HG03103 (cell line): ENCODE results near the gene GREB1L.
"Not testable (repeated sequence)": the region's sequence is repeated elsewhere in the genome, so short reads cannot be mapped to it uniquely, and the experiment has no call there.

Experiments used
- ATAC-seq: cut with Tn5 transposase; IDR thresholded peaks from one replicate; pipeline ENCODE4 v1.9.1; 2021; ENCODE audit warnings: low read depth; ENCODE audit not compliant: unreplicated experiment

GREB1L gene

GRCh38 chr18:21303445-21303844 is 61.4 kb downstream of the GREB1L start:
- ATAC-seq = no peak

- no peak for ATAC-seq
Observed at GRCh38 chr18:21303895-21304294, 61.9 kb downstream of the GREB1L start.

- no peak for ATAC-seq
Observed at GRCh38 chr18:21305621-21306020, 63.6 kb downstream of the GREB1L start.

GRCh38 chr18:21306368-21306767 is 64.3 kb downstream of the GREB1L start:
- no peak for ATAC-seq

- ATAC-seq = no peak
Observed at GRCh38 chr18:21307578-21307977, 65.5 kb downstream of the GREB1L start.

- no peak for ATAC-seq
Observed at GRCh38 chr18:21309248-21309647, 67.2 kb downstream of the GREB1L start.

GRCh38 chr18:21311980-21312379 is 69.9 kb downstream of the GREB1L start:
- not testable (repeated sequence) for ATAC-seq

GRCh38 chr18:21313576-21313975 is 71.5 kb downstream of the GREB1L start:
- ATAC-seq = no peak

- ATAC-seq = no peak
Observed at GRCh38 chr18:21314724-21315123, 72.7 kb downstream of the GREB1L start.

GRCh38 chr18:21315126-21315525 is 73.1 kb downstream of the GREB1L start:
- ATAC-seq = not testable (repeated sequence)

GRCh38 chr18:21315741-21316197 is 73.7 kb downstream of the GREB1L start:
- ATAC-seq = no peak

- ATAC-seq = no peak
Observed at GRCh38 chr18:21316296-21316695, 74.3 kb downstream of the GREB1L start.

GRCh38 chr18:21321711-21322110 is 79.7 kb downstream of the GREB1L start:
- no peak for ATAC-seq

GRCh38 chr18:21327101-21327500 is 85.1 kb downstream of the GREB1L start:
- no peak for ATAC-seq

- ATAC-seq = no peak
Observed at GRCh38 chr18:21330122-21330701, 88.2 kb downstream of the GREB1L start.

- no peak for ATAC-seq
Observed at GRCh38 chr18:21331065-21331464, 89.0 kb downstream of the GREB1L start.

- ATAC-seq = no peak
Observed at GRCh38 chr18:21335927-21336488, 94.0 kb downstream of the GREB1L start.

GRCh38 chr18:21336846-21337245 is 94.8 kb downstream of the GREB1L start:
- ATAC-seq = no peak

GRCh38 chr18:21341141-21341540 is 99.1 kb downstream of the GREB1L start:
- no peak for ATAC-seq

GRCh38 chr18:21342372-21342771 is 100.3 kb downstream of the GREB1L start:
- ATAC-seq = no peak

GRCh38 chr18:21344860-21345259 is 102.8 kb downstream of the GREB1L start:
- no peak for ATAC-seq

- ATAC-seq = no peak
Observed at GRCh38 chr18:21345840-21346239, 103.8 kb downstream of the GREB1L start.

GRCh38 chr18:21359746-21360145 is 117.7 kb downstream of the GREB1L start:
- no peak for ATAC-seq
